ENCODE measurements around the gene NELL2.
"Not testable (repeated sequence)": the region's sequence is repeated elsewhere in the genome, so short reads cannot be mapped to it uniquely, and the experiment has no call there.

Gene NELL2

GRCh38 chr12:44875954-44876543, at the start of gene NELL2:
Gene NELL2 (minus strand): TSS chr12:44876315. CDS start chr12:44875869, 446 bp downstream.
- DNase-seq, result peak; percentile 70

DNA sequence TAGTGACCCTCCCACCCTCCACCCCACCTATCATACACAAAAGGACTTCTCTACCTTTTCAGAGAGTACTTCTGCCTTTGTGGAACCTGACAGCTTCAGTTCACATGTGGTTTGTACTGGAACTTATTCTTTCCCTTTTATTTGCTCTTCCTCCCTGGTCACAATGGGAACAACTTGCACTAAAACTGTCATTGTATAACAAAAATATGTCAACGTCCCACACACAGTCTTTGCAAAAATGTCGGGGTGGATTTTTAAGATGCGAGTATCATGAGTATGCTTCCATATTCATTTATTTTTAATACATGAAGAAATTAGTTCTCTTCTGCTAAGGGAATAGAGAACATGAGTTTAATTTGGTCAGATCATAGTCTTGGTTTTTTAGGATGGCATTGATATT, 45.6 kb upstream of the NELL2 start:
- DNase-seq, result no peak

- no peak for DNase-seq
Observed at GRCh38 chr12:44917141-44917540, 41.0 kb upstream of the NELL2 start.

GRCh38 chr12:44915958-44916357, 39.8 kb upstream of the NELL2 start:
- DNase-seq, result no peak

DNA sequence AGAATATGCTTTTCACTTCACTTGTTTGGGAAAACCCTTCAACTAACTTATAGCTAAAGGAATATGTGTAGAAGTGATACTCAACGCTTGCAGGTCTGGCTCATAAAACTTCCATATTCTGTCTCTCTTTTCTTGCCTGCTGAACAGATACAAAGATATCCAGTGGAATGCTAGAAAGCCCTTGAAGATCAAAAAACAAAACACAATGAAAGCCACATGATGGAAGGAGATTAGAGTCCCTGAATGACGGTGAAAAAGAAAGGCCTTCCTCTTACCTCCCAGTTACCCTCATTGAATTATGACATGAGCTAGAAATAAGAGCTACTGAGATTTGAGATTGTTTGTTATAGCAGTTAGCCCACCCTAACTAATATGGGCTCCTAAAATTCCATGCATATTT, 28.2 kb upstream of the NELL2 start:
- DNase-seq, result no peak

DNA sequence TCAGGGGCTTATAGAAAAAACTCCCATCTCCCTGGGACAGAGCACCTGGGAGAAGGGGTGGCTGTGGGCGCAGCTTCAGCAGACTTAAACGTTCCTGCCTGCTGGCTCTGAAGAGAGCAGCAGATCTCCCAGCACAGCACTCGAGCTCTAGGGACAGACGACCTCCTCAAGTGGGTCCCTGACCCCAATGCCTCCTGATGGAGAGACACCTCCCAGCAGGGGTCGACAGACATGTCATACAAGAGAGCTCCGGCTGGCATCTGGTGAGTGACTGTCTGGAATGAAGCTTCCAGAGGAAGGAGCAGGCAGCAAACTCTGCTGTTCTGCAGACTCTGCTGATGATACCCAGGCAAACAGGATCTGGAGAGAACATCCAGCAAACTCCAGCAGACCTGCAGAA, 22.0 kb upstream of the NELL2 start:
- DNase-seq, result not testable (repeated sequence)

DNA sequence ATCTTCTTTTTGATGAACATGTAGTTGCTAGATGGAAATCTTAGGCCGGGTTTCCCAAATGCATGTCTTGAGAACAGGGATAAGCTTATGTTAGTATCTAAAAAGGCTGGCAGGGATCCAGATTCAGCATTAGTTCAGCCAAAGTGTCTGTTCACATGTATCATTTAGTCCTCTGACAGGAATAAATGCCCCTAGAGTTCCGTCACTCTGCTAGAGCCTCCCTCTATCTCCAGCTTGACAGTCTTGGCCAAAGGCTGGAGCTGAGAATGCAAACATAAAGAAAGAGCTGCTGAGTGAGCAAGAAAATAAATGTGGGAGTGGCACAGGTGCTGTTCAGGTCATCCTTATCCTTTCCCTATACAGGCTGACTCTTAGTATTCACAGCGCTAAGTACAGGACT, 13.8 kb upstream of the NELL2 start:
- DNase-seq, result no peak

DNA sequence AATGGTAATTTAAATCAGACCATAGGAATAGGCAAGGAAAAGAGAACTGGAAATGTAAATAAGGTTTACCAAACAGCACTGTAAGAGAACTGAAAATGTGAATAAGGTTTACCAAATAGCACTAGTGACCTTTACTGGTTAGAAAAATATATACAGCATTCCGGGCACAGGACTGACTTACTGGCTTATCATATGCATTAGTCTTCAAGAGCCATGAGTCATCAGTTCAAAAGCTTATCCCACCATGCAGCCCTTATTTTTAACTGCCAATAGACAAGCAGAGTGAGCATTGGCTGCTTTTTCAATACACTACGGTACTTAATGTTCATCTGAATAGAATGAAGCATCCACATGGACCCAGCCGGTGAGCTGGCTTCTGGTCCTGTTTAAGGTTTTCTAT, 13.0 kb upstream of the NELL2 start:
- no peak for DNase-seq

DNA sequence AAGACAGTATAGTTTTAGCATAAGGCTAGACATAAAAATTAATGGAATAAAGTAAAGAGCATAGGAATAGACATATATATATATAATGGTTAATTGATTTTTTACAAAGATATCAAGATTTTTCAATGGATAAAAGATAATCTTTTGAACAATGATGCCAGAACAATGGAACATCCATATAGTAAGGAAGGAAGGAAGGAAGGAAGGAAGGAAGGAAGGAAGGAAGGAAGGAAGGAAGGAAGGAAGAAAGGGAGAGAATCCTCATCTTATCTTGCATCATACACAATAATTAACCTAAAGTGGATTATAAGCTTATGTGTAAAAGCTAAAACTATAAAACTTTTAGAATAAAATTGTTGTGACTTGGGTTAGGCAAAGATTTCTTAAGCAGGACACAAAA, 9.8 kb upstream of the NELL2 start:
- DNase-seq, result no peak

DNA sequence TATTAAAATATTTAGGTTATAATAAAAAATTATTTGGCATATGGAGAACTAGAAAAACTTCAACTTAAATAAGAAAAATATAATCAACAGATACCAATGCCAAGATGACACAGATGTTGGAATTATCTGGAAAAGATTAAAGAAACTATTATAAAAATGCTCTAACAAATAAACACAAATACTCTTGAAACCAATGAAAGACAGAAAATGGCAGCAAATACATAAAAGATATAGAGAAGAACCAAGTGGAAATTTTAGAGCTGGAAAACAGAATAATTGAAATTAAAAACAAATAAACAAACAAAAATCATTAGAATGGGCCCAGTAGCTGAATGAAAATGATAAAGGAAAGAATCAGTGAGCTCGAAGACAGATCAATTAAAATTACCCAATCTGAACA, 5.1 kb upstream of the NELL2 start:
- DNase-seq, result no peak

GRCh38 chr12:44876544-44877410, 662 bp upstream of the NELL2 start:
- DNase-seq, result peak; percentile 44

- DNase-seq, result peak; percentile 41
Observed at GRCh38 chr12:44875417-44875953, 630 bp downstream of the NELL2 start.

DNA sequence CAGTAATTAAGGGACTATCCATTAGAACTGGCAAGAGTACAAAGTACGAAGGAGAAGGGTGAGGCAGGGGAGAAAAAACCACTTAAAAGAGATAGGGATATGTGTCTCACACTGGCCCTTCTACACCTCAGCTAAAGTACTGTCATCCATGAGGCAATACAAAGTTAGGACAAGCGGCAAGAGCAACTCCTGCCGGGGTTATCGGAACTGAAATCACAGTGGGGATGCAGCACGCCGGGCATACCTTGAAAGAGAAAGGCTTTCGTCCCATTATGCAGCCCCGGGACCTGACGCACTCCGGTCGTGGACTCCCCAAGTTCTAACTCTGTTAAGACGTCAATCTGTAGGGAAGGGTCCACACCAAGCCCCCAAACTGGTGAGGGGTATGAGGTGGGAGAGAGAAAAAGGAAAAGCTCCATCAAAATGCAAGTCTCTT, 1.1 kb downstream of the NELL2 start:
- DNase-seq, result no peak

DNA sequence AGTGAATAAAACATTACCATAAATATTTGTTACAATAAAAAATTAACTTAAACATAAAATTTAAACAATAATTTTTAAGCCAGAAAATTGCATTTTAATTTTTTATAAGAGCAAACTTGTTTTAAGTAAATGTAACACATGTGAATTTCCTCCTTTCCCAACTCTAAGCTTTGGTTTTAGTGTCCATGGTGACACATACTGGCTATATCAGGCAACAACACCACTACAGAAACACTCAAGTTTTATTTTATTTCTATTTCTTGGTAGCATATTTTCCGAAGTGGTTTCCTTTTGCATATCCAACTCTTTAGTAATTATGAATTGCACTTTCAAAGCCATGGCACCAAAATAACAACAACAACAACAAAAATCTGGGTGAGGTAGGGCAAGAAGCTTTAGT, 2.2 kb downstream of the NELL2 start:
- no peak for DNase-seq

DNA sequence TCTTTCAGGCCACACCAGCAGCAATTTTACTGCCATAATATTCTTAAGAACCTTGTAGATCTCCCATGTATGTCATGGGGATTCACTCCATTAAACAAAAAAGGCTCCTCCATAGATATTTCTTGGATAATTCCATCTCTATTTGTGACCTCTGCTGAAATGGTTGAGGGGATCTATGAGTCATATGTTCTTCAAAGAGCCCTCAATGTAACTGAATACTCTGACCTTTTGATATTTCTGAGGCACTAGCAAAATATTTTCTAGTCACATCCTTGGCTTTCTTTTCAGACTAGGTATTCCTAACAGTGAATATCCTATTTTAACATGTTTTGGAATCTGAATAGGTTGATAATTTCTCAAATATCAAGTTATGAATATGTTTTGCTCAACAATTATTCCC, 6.6 kb downstream of the NELL2 start:
- no peak for DNase-seq

DNA sequence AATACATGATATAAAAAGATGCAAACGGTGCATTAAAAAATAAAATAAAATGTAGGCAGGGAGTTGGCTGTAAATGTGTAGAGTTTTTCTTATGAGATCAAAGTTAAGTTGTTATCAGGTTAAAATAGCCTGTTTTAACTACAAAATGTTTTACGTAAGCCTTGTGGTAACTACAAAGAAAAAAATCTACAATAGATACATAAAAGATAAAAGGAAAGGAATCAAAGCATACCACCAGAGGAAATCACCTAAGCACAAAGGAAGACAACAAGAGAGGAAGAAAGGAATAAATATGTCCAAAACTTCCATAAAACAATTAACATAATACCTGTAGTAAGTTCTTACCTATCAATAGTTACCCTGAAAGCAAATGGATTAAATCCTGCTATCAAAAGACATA, 12.2 kb downstream of the NELL2 start:
- DNase-seq, result no peak

- no peak for DNase-seq
Observed at GRCh38 chr12:44859998-44860689, 16.0 kb downstream of the NELL2 start.

DNA sequence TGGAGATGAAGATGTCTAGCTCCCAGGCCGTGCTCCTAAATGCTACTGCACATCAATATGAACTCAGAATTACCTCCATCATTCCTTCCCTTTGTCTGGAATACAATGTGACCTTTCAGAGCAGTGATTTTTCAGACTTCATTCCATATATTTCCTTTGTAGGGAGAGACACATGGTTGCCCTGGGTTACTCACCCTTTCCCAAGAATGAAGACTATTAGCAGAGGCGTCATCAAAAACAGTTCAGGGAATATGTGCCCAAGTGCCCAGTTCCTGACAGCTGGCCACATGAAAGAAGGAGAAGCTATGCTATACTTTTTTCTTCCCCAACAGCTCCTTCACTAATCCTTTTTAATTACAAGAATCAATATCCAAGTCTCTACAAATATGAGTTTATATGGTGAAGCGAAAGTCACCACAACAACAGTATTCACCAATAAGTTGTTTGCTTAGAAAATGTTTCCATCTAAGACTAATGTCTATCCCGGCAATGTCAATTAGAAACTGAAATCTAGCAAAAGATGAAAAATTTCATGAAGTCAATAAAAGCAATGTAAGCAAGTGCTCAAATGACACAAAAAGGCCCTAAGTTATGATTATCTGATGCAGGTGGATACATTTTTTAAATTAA, 17.8 kb downstream of the NELL2 start:
- DNase-seq, result no peak

- DNase-seq, result no peak
Observed at GRCh38 chr12:44852483-44852882, 23.6 kb downstream of the NELL2 start.

GRCh38 chr12:44851586-44851985, 24.5 kb downstream of the NELL2 start:
- DNase-seq, result no peak

- no peak for DNase-seq
Observed at GRCh38 chr12:44848703-44849085, 27.4 kb downstream of the NELL2 start.

- no peak for DNase-seq
Observed at GRCh38 chr12:44847888-44848702, 28.0 kb downstream of the NELL2 start.

Data from NCI-H2227 treated with DMSO at 0.1 percent for 48 hours (cell line).